HepG2 (cell line): ENCODE measurements around the gene CRTC2. TPM values are rescaled to one million over a fixed set of nuclear protein-coding genes. Genes with fewer than 3 reads are reported as not detected.

Source experiments
- ADNP ChIP-seq: sonication (generic); formaldehyde crosslinking; IDR thresholded peaks from 2 replicates; pipeline ENCODE4 v1.4.0; 2020; ENCODE audit warnings: missing genetic modification reagents
- CREM ChIP-seq, 2 experiments: sonication (generic) in 1 of 2; formaldehyde crosslinking in 1 of 2; IDR thresholded peaks; 2 replicates each; pipeline versions ENCODE4 v1.4.0 to v1.6.1; 2016 to 2020; ENCODE audit warnings: antibody characterized with exemption in 1 of 2, mild to moderate bottlenecking in 1 of 2, missing genetic modification reagents in 1 of 2
- GLMP ChIP-seq: sonication (generic); formaldehyde crosslinking; IDR thresholded peaks from 2 replicates; pipeline ENCODE4 v1.9.0; 2021; ENCODE audit warnings: missing genetic modification reagents, mild to moderate bottlenecking, borderline replicate concordance
- HDAC1 ChIP-seq: sonication (generic); formaldehyde crosslinking; IDR thresholded peaks from 2 replicates; pipeline ENCODE4 v1.5.1; 2020; ENCODE audit warnings: mild to moderate bottlenecking, missing genetic modification reagents
- HMGXB4 ChIP-seq, 2 experiments: sonication (generic) in 1 of 2; formaldehyde crosslinking in 1 of 2; IDR thresholded peaks; 2 replicates each; pipeline versions ENCODE4 v1.4.0 to v1.6.1; 2018 to 2020; ENCODE audit warnings: missing genetic modification reagents in 2 of 2, borderline replicate concordance in 1 of 2, low read depth in 1 of 2, mild to moderate bottlenecking in 1 of 2, missing biosample characterization in 1 of 2
- IRX3 ChIP-seq: sonication (generic); formaldehyde crosslinking; IDR thresholded peaks from 2 replicates; pipeline ENCODE4 v1.8.1; 2023; ENCODE audit warnings: mild to moderate bottlenecking, low read depth, missing genetic modification reagents, borderline replicate concordance
- RFXAP ChIP-seq: sonication (generic); formaldehyde crosslinking; IDR thresholded peaks from 2 replicates; pipeline ENCODE4 v1.4.0; 2020; ENCODE audit warnings: missing genetic modification reagents, borderline replicate concordance
- RNF2 ChIP-seq: fragments of 450-650 bp; conservative IDR thresholded peaks from 2 replicates; pipeline ENCODE4 v1.6.1; 2016; ENCODE audit warnings: low read depth
- SAP130 ChIP-seq: IDR thresholded peaks from 2 replicates; pipeline ENCODE4 v1.6.1; 2016; ENCODE audit warnings: low read depth
- UBTF ChIP-seq: sonication (generic); formaldehyde crosslinking; IDR thresholded peaks from 2 replicates; pipeline ENCODE4 v1.4.0; 2020; ENCODE audit warnings: mild to moderate bottlenecking, missing genetic modification reagents
- YY1 ChIP-seq: IDR thresholded peaks from 2 replicates; pipeline ENCODE4 v1.6.1; 2011; ENCODE audit warnings: low read length, low read depth, moderate library complexity, mild to moderate bottlenecking; ENCODE audit not compliant: insufficient read depth, insufficient replicate concordance
- ZFP91 ChIP-seq: sonication (generic); formaldehyde crosslinking; IDR thresholded peaks from 2 replicates; pipeline ENCODE4 v1.9.0; 2022; ENCODE audit warnings: missing genetic modification reagents, mild to moderate bottlenecking, borderline replicate concordance
- ZFX ChIP-seq: sonication (generic); formaldehyde crosslinking; IDR thresholded peaks from 2 replicates; pipeline ENCODE4 v1.4.0; 2020; ENCODE audit warnings: mild to moderate bottlenecking, low read depth, missing genetic modification reagents, moderate library complexity
- ZNF101 ChIP-seq: sonication (generic); formaldehyde crosslinking; IDR thresholded peaks from 2 replicates; pipeline ENCODE4 v1.4.0; 2020; ENCODE audit warnings: mild to moderate bottlenecking, low read depth, missing genetic modification reagents, borderline replicate concordance
- ZNF513 ChIP-seq: sonication (generic); formaldehyde crosslinking; conservative IDR thresholded peaks from 2 replicates; pipeline ENCODE4 v1.5.0; 2020; ENCODE audit warnings: missing genetic modification reagents
- ZNF552 ChIP-seq: sonication (generic); formaldehyde crosslinking; IDR thresholded peaks from 2 replicates; pipeline ENCODE4 v1.9.0; 2022; ENCODE audit warnings: missing genetic modification reagents, mild to moderate bottlenecking, borderline replicate concordance
- polyA plus RNA-seq, 8 experiments: library from polyadenylated mRNA; depleted of rRNA in 3 of 8; stranded (reverse) in 7 of 8; unstranded in 1 of 8; fragments of >200 nt; fragmentation: Illumina TruSeq in 4 of 8; extraction: Trizol in 4 of 8; gene quantifications; 2 replicates each; pipeline versions ENCODE4 v1.2.1 to v1.2.3, GENCODE V29; 2011 to 2016; ENCODE audit warnings: low read depth in 4 of 8, missing spikeins in 1 of 8, mixed read lengths in 1 of 8; ENCODE audit not compliant: insufficient read depth in 1 of 8
- total RNA-seq, 5 experiments: library from RNA; depleted of rRNA; stranded (reverse); fragments of >200 nt; fragmentation: Illumina TruSeq; extraction: Trizol; gene quantifications; 2 replicates each; pipeline ENCODE4 v1.2.3, GENCODE V29; 2016; ENCODE audit warnings: low read depth in 1 of 5

Gene CRTC2
- total and polyA plus RNA-seq, 2 of the 13 experiments (the other 11 are each of a cell fraction or from before 2014, with no cell fraction given): 6.1 to 26.7 TPM

- TF ChIP-seq ZFP91 (peak; percentile 90), UBTF (CRISPR knock-in tag) (peak; percentile 90), RFXAP (CRISPR knock-in tag) (no peak), HDAC1 (CRISPR knock-in tag) (peak; percentile 88), RNF2 (0 out of 2 replicates have a peak, but pooled peaks have one; percentile 71), IRX3 (CRISPR knock-in tag) (0 out of 2 replicates have a peak, but pooled peaks have one; percentile 39), HMGXB4 (CRISPR knock-in tag; IDR thresholded peaks at IDR 0.05; ENCODE audit: borderline replicate concordance in 1 of 2, low read depth in 1 of 2) (peak; percentile 66 to 80; a peak in 3 of 4 replicates), GLMP (CRISPR knock-in tag) (no peak), CREM (IDR thresholded peaks at IDR 0.05) (peak; percentile 50; the same call in 1 of the 2 replicates), CREM (CRISPR knock-in tag; IDR thresholded peaks at IDR 0.05) (no peak), YY1 (peak; percentile 85), ZNF513 (CRISPR knock-in tag) (no peak), ZFX (CRISPR knock-in tag) (peak; percentile 79), ZNF101 (CRISPR knock-in tag) (no peak), ADNP (CRISPR knock-in tag) (no peak), ZNF552 (CRISPR knock-in tag) (no peak), SAP130 (CRISPR knock-in tag) (peak; percentile 92)
Observed at GRCh38 chr1:153967107-153967999, 8.9 kb upstream of the CRTC2 start, which contains the start of gene CREB3L4 (continued).
